ENCODE results near the gene CLCA1.

CLCA1 gene

GRCh38 chr1:86460998-86461397 lies 7.7 kb upstream of the CLCA1 start:
- in situ Hi-C loops (cut with MboI; ENCODE audit: low sequenced_read_pairs) = no loop called here

- in situ Hi-C loops (cut with MboI; ENCODE audit: low sequenced_read_pairs) = no loop called here
These were observed 7.2 kb upstream of the CLCA1 start for GRCh38 chr1:86461482-86461881.

GRCh38 chr1:86464819-86465218 lies 3.9 kb upstream of the CLCA1 start:
- in situ Hi-C loops (cut with MboI; ENCODE audit: low sequenced_read_pairs) = no loop called here

DNA sequence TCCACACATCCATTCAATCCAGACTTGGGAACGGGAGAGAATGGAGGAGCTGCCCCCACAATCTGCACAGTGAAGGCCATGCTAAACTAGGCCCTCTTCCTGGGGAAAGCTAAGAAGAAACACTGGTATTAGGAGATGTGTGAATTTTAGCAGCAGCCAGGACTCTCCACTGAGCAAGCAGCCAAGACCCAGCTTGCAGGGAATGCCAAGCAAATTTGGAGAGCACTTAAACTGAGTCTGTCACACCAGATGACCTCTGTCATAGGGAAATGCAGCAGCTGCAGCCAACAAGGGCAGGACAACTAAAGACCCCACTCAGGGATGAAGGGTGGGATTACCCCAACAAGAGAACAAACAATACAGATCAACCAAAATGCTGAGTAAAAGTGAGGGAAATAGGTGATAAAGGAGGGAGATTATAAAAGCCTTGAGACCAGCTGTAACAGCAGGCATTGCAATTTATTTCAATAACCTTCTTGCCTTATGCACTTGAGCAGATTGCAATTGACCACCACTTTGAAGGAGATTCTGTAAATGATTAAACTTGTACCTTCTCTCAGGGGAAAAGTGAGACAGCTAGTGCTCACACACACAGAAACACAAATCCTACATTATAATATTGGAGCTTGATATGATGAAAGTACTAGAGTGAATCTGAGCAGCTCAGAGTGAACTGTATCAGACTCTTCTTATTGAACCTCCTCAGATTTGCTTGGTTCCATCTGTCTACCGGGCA lies 2.5 kb upstream of the CLCA1 start:
- in situ Hi-C loops (cut with MboI; ENCODE audit: low sequenced_read_pairs) = no loop called here

DNA sequence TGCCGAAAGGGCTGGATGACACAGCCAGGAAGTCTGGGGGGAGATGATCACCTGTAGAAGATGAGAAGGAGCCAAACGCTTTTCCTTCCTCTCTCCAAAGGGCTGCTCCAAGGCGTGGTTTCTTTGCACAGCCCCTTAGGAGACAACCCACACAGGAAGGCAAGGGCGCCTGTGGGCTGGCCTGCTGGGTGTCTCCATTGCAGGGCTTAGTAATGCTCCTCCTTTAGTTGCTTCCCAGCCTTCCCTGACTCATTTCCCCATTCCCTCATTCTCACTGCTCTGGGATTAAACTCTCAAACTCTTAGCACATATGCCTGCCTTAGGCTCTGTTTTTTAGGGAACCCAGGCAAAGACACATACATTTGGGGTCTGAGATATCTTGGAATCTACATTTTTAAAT lies 1.7 kb upstream of the CLCA1 start:
- in situ Hi-C loops (cut with MboI; ENCODE audit: low sequenced_read_pairs) = no loop called here

GRCh38 chr1:86470859-86471258 lies 2.1 kb downstream of the CLCA1 start:
- in situ Hi-C loops (cut with MboI; ENCODE audit: low sequenced_read_pairs) = no loop called here

- in situ Hi-C loops (cut with MboI; ENCODE audit: low sequenced_read_pairs) = no loop called here
These were observed 2.6 kb downstream of the CLCA1 start for GRCh38 chr1:86471291-86471690.

DNA sequence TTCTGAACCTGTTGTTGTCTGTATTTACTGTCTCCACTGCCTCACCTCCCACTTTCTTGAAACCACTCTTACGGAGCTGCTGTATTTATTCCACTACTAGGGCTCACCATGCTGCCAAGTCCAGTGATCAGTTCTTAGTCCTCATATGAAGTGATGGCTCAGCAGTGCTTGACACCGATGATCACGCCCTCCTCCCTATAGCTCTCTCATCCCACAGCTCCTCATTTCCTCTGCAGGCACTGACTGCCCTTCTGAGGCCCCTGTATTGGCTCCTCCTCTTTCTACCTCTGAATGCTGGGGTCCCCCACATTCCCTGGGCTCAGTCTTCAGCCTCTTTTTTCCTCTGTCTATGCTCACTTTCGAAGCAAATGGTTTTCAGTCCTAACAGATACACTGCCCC lies 3.4 kb downstream of the CLCA1 start:
- in situ Hi-C loops (cut with MboI; ENCODE audit: low sequenced_read_pairs) = no loop called here

DNA sequence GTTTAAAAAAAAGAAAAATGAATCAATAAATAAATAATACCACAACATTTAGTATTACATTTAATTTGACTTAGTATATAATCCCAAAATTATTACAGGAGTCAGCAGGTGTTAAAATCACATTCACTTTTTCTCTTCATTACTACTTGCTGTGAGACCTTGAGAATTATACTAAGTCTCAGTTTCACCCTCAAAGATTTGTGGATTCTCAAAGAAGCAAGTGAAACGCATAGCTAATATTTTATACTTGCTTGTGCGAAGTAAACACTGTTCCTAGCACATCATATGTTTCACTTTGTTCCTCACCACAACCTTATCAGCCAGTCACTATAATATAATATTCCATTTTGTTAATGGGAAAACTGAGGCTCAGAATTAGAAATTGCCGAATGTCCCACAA lies 4.0 kb downstream of the CLCA1 start:
- in situ Hi-C loops (cut with MboI; ENCODE audit: low sequenced_read_pairs) = no loop called here

GRCh38 chr1:86477256-86477655 lies 8.5 kb downstream of the CLCA1 start:
- in situ Hi-C loops (cut with MboI; ENCODE audit: low sequenced_read_pairs) = no loop called here

- in situ Hi-C loops (cut with MboI; ENCODE audit: low sequenced_read_pairs) = no loop called here
These were observed 9.0 kb downstream of the CLCA1 start for GRCh38 chr1:86477682-86478081.

DNA sequence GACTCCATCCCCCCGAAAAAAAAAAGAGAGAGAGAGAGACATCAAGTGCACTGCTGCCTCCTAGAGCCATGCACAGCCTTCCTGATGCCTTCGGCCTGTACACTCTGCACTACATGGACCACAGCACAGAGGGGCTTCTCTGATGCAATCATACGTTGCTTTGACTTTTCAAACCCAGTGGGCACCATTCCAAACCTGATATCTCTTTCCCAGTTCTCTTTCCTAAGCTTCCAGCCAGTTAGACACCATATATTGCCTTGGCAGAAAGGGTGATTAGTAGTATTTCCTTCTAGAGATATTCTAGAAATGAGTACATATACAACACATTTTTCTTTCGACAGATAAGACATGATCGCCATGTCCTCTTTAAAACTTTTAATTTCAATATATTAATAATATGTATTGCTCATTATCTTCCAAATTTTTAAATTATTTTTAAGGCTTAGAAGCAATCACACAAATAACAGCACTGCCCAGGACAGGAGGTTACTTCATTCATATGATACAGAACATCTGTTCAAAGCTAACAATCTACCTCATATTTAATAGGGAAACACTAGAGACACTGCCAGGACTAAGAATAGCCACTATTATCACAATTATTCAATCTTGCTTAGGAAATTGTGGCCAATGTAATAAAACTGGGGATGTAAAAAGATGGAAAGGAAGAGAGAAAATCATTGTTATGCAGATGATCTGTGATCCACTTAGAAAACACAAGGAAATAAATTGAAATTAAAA lies 9.9 kb downstream of the CLCA1 start:
- in situ Hi-C loops (cut with MboI; ENCODE audit: low sequenced_read_pairs) = no loop called here

DNA sequence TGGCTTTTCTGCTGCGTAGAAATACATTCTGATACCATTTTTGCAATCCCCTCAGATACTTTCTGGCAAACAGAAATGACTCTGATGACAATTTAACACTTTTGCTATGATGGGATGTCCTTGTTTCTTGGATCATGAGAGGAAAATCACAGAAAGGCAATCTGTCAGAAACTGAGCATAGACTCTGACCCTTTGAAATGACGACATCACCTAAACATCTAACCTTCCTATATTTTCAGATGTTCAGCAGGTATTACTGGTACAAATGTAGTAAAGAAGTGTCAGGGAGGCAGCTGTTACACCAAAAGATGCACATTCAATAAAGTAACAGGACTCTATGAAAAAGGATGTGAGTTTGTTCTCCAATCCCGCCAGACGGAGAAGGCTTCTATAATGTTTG lies 13.2 kb downstream of the CLCA1 start:
- in situ Hi-C loops (cut with MboI; ENCODE audit: low sequenced_read_pairs) = no loop called here

DNA sequence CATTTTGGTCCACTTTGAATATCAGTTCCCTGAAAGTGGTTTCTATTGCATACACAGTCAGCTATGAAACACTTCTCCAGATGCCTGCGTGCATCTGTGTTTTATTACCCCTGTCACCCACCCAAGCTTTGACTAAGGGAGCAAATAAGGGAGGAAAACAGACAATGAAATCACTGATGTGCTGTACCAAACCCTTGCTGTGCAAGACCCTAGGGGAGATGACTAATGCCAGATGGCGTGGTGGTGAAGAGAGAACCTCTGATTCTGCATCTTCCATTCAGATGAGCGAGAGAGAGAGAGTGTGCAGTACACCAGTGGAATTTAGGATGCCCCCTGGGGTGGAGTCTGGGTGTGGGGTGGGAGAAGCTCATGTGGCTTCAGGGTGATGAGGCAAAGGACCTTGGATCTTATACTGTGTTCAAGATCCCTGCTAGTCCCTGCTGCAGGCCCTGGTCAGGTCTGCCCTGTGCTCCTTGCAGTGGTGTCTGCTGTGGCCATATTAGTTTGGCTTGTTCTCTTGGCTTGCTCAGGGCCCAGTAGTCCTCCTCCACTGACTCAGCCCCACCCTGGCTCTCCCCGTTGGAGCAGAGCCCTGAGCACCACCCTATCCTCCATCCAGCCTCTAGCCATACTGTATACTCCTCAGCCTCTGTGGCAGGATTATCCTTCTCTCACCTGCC lies 18.5 kb downstream of the CLCA1 start:
- in situ Hi-C loops (cut with MboI; ENCODE audit: low sequenced_read_pairs) = no loop called here

DNA sequence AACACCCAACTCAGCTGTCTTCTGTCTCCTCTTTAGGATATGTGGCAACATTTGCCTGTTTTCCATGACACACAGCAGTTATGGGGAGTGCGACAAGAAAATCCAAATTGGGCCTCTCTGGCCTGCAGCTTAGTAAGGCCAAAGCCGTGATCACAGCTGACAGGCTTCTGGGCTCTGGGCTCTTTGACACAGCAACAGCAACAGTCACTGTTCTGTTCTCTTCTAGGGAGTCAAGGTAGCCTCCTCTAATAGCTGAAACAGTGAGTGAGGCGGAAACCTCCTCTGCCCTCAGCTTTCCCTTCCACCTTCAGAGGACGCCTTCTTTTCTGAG lies 19.0 kb downstream of the CLCA1 start:
- in situ Hi-C loops (cut with MboI; ENCODE audit: low sequenced_read_pairs) = no loop called here

- in situ Hi-C loops (cut with MboI; ENCODE audit: low sequenced_read_pairs) = no loop called here
These were observed 20.6 kb downstream of the CLCA1 start for GRCh38 chr1:86489242-86489878.

- in situ Hi-C loops (cut with MboI; ENCODE audit: low sequenced_read_pairs) = no loop called here
These were observed 22.6 kb downstream of the CLCA1 start for GRCh38 chr1:86491171-86491950.

DNA sequence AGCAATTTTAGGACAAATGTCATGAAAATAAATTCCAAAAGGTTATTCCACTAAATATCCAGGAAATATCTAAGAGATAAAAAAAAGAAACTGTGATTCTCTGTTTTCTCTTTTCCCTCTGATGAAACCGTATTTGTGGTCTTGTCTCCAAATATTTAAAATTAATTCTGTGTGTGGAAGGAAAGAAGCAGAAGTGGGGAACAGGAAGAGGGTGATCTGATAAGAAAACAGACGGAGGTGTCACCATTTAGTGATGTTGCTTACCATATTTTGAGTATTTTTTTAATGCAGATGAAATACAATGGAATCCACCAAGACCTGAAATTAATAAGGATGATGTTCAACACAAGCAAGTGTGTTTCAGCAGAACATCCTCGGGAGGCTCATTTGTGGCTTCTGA lies 29.6 kb downstream of the CLCA1 start:
- in situ Hi-C loops (cut with MboI; ENCODE audit: low sequenced_read_pairs) = no loop called here

GRCh38 chr1:86499987-86500593 lies 31.4 kb downstream of the CLCA1 start:
- in situ Hi-C loops (cut with MboI; ENCODE audit: low sequenced_read_pairs) = no loop called here

- in situ Hi-C loops (cut with MboI; ENCODE audit: low sequenced_read_pairs) = no loop called here
These were observed 32.0 kb downstream of the CLCA1 start for GRCh38 chr1:86500714-86501113.

Measured in hTERT RPE-1 (cell line).